ENCODE measurements around the gene AFF3. TPM values are rescaled to one million over a fixed set of nuclear protein-coding genes. Genes with fewer than 3 reads are reported as not detected.
"Not testable (repeated sequence)": the region's sequence is repeated elsewhere in the genome, so short reads cannot be mapped to it uniquely, and the experiment has no call there.

AFF3 gene
- total RNA-seq, 1 donor from 2014 or later: 12.2 TPM

DNA sequence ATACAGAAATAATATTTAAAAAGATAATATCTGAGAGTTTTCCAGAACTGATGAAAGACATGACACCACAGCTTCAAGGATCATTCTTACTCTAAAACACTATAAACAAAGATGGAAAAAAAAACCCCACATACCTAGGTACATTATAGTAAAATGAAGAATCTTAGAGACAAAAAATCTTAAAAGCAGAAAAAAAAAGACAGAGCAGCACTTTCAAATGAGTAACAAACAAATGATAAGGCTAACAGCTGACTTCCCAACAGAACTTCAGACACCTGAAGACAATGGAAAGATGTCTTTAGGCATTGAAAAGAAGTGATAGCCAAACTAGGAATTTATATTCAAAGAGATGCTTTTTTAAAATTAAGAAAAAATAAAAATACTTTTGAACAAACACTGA, 21.2 kb upstream of the AFF3 start:
- Mint-ChIP-seq H3K36me3 (ENCODE audit: low read depth, unreplicated experiment) (no peaks in the 10 kb centered on the region), H3K9me3 (ENCODE audit: unreplicated experiment) (no peaks in the 10 kb centered on the region), H3K27ac (ENCODE audit: unreplicated experiment) (no peak overlapping the region)

GRCh38 chr2:100161945-100162620, 19.7 kb upstream of the AFF3 start:
- Mint-ChIP-seq H3K9me3 (ENCODE audit: unreplicated experiment) (no peaks in the 10 kb centered on the region), H3K4me3 (ENCODE audit: unreplicated experiment) (no peak overlapping the region), H3K4me1 (ENCODE audit: unreplicated experiment) (no peaks in the 10 kb centered on the region), H3K27me3 (ENCODE audit: unreplicated experiment) (no peaks in the 10 kb centered on the region), H3K36me3 (ENCODE audit: low read depth, unreplicated experiment) (no peaks in the 10 kb centered on the region), H3K27ac (ENCODE audit: unreplicated experiment) (no peak overlapping the region)
- no peak for TF ChIP-seq CTCF (IDR thresholded peaks at IDR 0.05; ENCODE audit: unreplicated experiment)
- DNase-seq (ENCODE audit: low spot score): no peak

More for the DNA sequence above, 21.2 kb upstream of the AFF3 start:
- DNase-seq (ENCODE audit: low spot score): no peak
- Mint-ChIP-seq H3K4me1 (ENCODE audit: unreplicated experiment) (no peaks in the 10 kb centered on the region), H3K4me3 (ENCODE audit: unreplicated experiment) (no peak overlapping the region), H3K27me3 (ENCODE audit: unreplicated experiment) (no peaks in the 10 kb centered on the region)
- no peak for TF ChIP-seq CTCF (IDR thresholded peaks at IDR 0.05; ENCODE audit: unreplicated experiment)

DNA sequence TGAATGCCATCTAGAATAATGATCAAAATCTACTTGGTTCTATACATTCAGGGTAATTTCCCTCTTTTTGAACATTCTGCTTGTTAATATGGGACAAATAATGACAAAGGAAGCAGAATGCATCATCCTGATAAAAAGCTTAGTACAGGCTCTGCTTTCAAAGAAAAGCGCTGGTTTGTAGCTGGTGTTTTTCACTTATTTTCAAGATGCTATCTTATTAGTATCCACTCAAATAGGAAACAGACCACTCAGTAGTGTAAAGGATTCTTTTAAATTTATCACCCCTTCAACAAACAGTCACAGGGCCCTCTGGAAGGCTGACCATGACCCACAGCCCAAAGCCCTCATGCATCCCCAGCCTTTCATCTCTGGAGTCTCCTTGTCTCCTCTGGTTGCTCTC, 18.0 kb upstream of the AFF3 start:
- no peak for DNase-seq (ENCODE audit: low spot score)
- Mint-ChIP-seq H3K4me1 (ENCODE audit: unreplicated experiment) (no peaks in the 10 kb centered on the region), H3K9me3 (ENCODE audit: unreplicated experiment) (no peaks in the 10 kb centered on the region), H3K36me3 (ENCODE audit: low read depth, unreplicated experiment) (no peaks in the 10 kb centered on the region), H3K27me3 (ENCODE audit: unreplicated experiment) (no peaks in the 10 kb centered on the region), H3K4me3 (ENCODE audit: unreplicated experiment) (no peak overlapping the region), H3K27ac (ENCODE audit: unreplicated experiment) (no peak overlapping the region)
- TF ChIP-seq CTCF (IDR thresholded peaks at IDR 0.05; ENCODE audit: unreplicated experiment): no peak

DNA sequence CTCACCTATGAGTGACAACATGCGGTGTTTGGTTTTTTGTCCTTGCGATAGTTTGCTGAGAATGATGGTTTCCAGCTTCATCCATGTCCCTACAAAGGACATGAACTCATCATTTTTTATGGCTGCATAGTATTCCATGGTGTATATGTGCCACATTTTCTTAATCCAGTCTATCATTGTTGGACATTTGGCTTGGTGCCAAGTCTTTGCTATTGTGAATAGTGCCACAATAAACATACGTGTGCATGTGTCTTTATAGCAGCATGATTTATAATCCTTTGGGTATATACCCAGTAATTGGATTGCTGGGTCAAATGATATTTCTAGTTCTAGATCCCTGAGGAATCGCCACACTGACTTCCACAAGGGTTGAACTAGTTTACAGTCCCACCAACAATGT, 9.4 kb upstream of the AFF3 start:
- H3K9me3 Mint-ChIP-seq (ENCODE audit: unreplicated experiment); H3K4me1 Mint-ChIP-seq (ENCODE audit: unreplicated experiment); DNase-seq (ENCODE audit: low spot score); H3K27me3 Mint-ChIP-seq (ENCODE audit: unreplicated experiment); H3K36me3 Mint-ChIP-seq (ENCODE audit: low read depth, unreplicated experiment); H3K4me3 Mint-ChIP-seq (ENCODE audit: unreplicated experiment); H3K27ac Mint-ChIP-seq (ENCODE audit: unreplicated experiment): not testable (repeated sequence)

- Mint-ChIP-seq H3K36me3 (ENCODE audit: low read depth, unreplicated experiment) (no peaks in the 10 kb centered on the region), H3K27me3 (ENCODE audit: unreplicated experiment) (peaks cover 1% of the 10 kb centered on the region), H3K4me1 (ENCODE audit: unreplicated experiment) (no peaks in the 10 kb centered on the region), H3K9me3 (ENCODE audit: unreplicated experiment) (no peaks in the 10 kb centered on the region), H3K4me3 (ENCODE audit: unreplicated experiment) (no peak overlapping the region), H3K27ac (ENCODE audit: unreplicated experiment) (no peak overlapping the region)
- DNase-seq (ENCODE audit: low spot score): no peak
- no peak for TF ChIP-seq CTCF (IDR thresholded peaks at IDR 0.05; ENCODE audit: unreplicated experiment)
Observed at GRCh38 chr2:100151310-100151709, 8.9 kb upstream of the AFF3 start.
